ENCODE data around the gene CCL28. TPM values are rescaled to one million over a fixed set of nuclear protein-coding genes. Genes with fewer than 3 reads are reported as not detected.

CCL28 gene
- total and polyA plus RNA-seq, 10 of the 15 experiments (the other 5 are each of a cell fraction or from before 2014, with no cell fraction given), result 1.5 to 7.5 (median 4.4) TPM

- Histone ChIP-seq H3K4me3 (no peak overlapping the region), H3K4me1 (ENCODE audit: control insufficient read depth, insufficient read depth, low read length) (no peaks in the 10 kb centered on the region), H3K79me2 (ENCODE audit: control insufficient read depth, insufficient read depth, low read length) (no peaks in the 10 kb centered on the region), H3K9me3 (replicated peaks; ENCODE audit: control insufficient read depth, insufficient read depth, low read length) (no peaks in the 10 kb centered on the region; the same call in 2 of the 3 replicates), H3K4me2 (ENCODE audit: control insufficient read depth, insufficient read depth) (no peak overlapping the region), H3K9ac (ENCODE audit: control insufficient read depth, insufficient read depth, low read length) (no peak overlapping the region), H2AFZ (ENCODE audit: control insufficient read depth, low read depth, low read length) (no peak overlapping the region), H4K20me1 (ENCODE audit: control insufficient read depth, insufficient read depth) (no peaks in the 10 kb centered on the region), H3K27me3 (replicated peaks in 1 of 2; ENCODE audit: control insufficient read depth in 2 of 2, insufficient read depth in 2 of 2, low read length in 1 of 2) (no peaks in the 10 kb centered on the region; a peak in 1 of 4 replicates), H3K36me3 (ENCODE audit: control insufficient read depth in 2 of 2, insufficient read depth in 2 of 2, low read length in 1 of 2) (no peaks in the 10 kb centered on the region), H3K27ac (ENCODE audit: control insufficient read depth, insufficient read depth) (no peak overlapping the region)
- DNase-seq (ENCODE audit: low read depth, low spot score), result no peak
- in situ Hi-C loops (cut with MboI), result no loop called here
- no TSS peak for BruUV-seq (replicated peaks)
- POLR2A ChIA-PET, result no interaction called here
- SMC1A ChIA-PET (ENCODE audit: uncharacterized antibody, unreplicated experiment), result interaction anchor here (1.2 kb wide), 1 partner anchor 17 kb away, joined by 3 read pairs; no protein-coding TSS in a partner anchor
- TF ChIP-seq ATF2 (IDR thresholded peaks at IDR 0.05; ENCODE audit: low read length) (no peak), KDM1A (IDR thresholded peaks at IDR 0.05; ENCODE audit: borderline replicate concordance) (no peak), MEF2B (IDR thresholded peaks at IDR 0.05; ENCODE audit: partially characterized antibody, poor library complexity, severe bottlenecking) (no peak), ZBTB33 (IDR thresholded peaks at IDR 0.05) (no peak), SMAD1 (IDR thresholded peaks at IDR 0.05; ENCODE audit: low read depth, partially characterized antibody) (no peak), NR2C1 (IDR thresholded peaks at IDR 0.05) (no peak), ZNF622 (IDR thresholded peaks at IDR 0.05) (no peak), ZNF384 (IDR thresholded peaks at IDR 0.05; ENCODE audit: borderline replicate concordance, low read depth, low read length) (no peak), RUNX3 (IDR thresholded peaks at IDR 0.05; ENCODE audit: low read length) (no peak), ZNF274 (IDR thresholded peaks at IDR 0.05; ENCODE audit: insufficient read depth, insufficient read length) (no peak), SMARCA5 (IDR thresholded peaks at IDR 0.05) (no peak), EGR1 (IDR thresholded peaks at IDR 0.05; ENCODE audit: borderline replicate concordance in 1 of 2, low read depth in 2 of 2, low read length in 2 of 2) (no peak), TBL1XR1 (IDR thresholded peaks at IDR 0.05; ENCODE audit: low read depth, low read length) (no peak), PKNOX1 (IDR thresholded peaks at IDR 0.05) (no peak), STAT1 (conservative IDR thresholded peaks at IDR 0.05) (no peak), IKZF1 (conservative IDR thresholded peaks at IDR 0.05) (no peak), ASH2L (IDR thresholded peaks at IDR 0.05; ENCODE audit: borderline replicate concordance, low read depth) (no peak)
- FAIRE-seq, result no peak
- RAD21 ChIA-PET (ENCODE audit: unreplicated experiment), result no interaction called here
- CTCF ChIA-PET, result no interaction called here
- WGBS (ENCODE audit: insufficient coverage, insufficient replicate concordance, low lambda C conversion rate, missing lambda C conversion rate), result 86% methylated on average over 1 of the region's 1 CpG
- intact Hi-C loops (cut with micrococcal nuclease; ENCODE audit: unreplicated experiment), result no loop called here
- no peak for ATAC-seq
These were observed 58.5 kb downstream of the CCL28 start for GRCh38 chr5:43353668-43354067.
